ENCODE measurements around the gene FAM114A1. TPM values are rescaled to one million over a fixed set of nuclear protein-coding genes. Genes with fewer than 3 reads are reported as not detected.
A peak's percentile ranks its signal among the peaks of the same experiment; 100 is the strongest.

Gene FAM114A1
- total RNA-seq, 6 experiments from 2014 or later, result 161 to 210 (median 187) TPM

DNA sequence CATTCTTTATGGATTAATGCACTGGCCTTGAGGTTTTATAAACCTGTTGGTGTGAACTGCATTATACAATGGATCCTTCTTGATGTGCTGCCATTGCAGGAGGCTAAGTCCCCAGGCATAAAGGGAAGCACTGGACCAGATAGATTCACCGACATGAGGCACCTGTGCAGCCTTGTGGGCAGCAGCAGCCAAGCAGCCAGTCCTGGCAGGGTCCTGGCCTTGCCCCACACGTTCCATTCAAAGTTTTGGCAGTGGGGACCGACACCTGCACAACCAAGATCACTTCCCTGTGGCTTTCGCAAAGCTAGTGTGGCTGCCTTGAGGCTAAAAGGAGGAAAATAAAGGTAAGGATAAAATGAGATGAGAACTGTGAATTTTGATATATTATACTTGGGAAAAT is 111.5 kb downstream of the FAM114A1 start:
- no peak overlapping the region for H3K4me3 Mint-ChIP-seq
- no peak overlapping the region for H3K27ac Mint-ChIP-seq
- peaks cover 49% of the 10 kb centered on the region for H3K4me1 Mint-ChIP-seq (ENCODE audit: low read depth)
- peaks cover 2% of the 10 kb centered on the region; the same call in 1 of the 2 replicates for H3K27me3 Mint-ChIP-seq (ENCODE audit: insufficient read depth)
- DNase-seq, result no peak
- TF ChIP-seq, protein P1, sequence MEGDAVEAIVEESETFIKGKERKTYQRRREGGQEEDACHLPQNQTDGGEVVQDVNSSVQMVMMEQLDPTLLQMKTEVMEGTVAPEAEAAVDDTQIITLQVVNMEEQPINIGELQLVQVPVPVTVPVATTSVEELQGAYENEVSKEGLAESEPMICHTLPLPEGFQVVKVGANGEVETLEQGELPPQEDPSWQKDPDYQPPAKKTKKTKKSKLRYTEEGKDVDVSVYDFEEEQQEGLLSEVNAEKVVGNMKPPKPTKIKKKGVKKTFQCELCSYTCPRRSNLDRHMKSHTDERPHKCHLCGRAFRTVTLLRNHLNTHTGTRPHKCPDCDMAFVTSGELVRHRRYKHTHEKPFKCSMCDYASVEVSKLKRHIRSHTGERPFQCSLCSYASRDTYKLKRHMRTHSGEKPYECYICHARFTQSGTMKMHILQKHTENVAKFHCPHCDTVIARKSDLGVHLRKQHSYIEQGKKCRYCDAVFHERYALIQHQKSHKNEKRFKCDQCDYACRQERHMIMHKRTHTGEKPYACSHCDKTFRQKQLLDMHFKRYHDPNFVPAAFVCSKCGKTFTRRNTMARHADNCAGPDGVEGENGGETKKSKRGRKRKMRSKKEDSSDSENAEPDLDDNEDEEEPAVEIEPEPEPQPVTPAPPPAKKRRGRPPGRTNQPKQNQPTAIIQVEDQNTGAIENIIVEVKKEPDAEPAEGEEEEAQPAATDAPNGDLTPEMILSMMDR (IDR thresholded peaks at IDR 0.05), result no peak
- no peaks in the 10 kb centered on the region for H3K9me3 Mint-ChIP-seq
- H3K36me3 Mint-ChIP-seq (ENCODE audit: low read depth), result no peaks in the 10 kb centered on the region

DNA sequence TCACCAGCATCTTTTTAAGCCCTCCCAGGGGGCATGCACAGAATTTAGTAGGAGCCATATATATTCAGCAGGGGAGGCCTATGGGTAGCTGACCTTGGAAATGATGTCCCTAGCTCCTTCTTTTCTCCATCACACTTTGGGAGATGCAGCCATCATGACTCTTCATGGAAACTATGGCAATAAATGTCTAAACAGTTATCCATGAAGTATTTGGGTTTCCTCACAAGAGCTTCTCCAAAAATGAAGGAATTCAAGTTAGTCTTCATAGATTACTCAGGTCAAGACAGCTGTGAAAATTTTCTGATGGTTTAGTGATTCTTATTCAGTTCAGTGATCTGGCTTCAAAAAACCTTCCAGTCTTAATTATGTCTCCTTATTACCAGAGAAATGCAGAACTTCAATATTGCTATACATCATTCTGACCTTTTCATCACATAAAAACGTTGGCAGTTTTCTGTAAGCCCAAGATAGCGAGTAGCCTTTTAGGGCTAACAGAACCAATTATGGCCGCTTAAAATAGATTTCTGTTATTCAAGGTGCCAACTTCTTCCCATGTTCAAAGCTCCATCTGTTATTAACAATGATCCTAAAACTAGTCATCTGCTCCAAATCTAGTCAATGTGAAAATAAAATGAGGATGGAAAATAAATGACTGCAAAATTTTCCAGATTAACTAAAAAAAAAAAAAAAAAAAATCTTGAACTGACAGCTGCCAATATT is 112.1 kb downstream of the FAM114A1 start:
- Mint-ChIP-seq H3K4me3 (no peak overlapping the region), H3K4me1 (ENCODE audit: low read depth) (peaks cover 55% of the 10 kb centered on the region), H3K27ac (no peak overlapping the region; the same call in 1 of the 2 replicates), H3K36me3 (ENCODE audit: low read depth) (no peaks in the 10 kb centered on the region), H3K27me3 (ENCODE audit: insufficient read depth) (peaks cover 2% of the 10 kb centered on the region; the same call in 1 of the 2 replicates), H3K9me3 (no peaks in the 10 kb centered on the region)
- no peak for DNase-seq
- TF ChIP-seq, protein P1 (IDR thresholded peaks at IDR 0.05), result no peak

DNA sequence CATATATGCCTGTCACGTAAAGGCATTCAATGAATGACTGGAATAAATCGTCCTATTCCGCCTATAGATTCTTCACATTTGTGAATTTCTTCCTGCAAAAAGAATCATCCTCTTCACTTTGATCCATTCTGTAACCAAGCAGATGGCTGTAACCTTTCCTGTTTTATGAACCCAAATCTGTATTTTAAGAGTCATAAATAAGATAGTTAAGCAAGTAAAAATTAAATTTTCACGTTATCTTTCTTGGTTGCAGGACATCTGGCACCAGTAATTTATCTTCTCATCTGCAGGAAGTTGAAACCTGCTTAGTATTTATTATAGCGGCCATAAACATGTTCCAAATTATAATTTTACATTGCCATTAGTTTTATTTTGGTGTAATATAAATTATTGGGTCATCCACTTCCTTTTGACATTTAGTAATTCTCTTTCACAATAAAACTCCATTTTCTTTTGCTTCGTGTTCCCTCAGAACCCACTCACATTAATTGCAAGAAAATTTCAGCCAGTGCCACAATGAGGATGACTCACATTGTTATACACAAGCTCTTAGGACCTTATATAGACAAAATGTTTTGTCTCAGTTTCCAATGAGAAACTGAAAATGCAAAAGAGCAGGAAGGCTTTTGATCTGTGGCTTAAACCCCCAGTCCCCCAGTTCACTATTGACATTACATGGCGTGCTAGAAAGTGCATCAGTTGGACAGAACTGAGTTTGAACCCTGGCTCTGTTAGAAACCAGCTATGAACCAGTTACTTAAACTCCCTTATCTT is 113.5 kb downstream of the FAM114A1 start:
- peak; percentile 63 for DNase-seq
- Mint-ChIP-seq H3K4me1 (ENCODE audit: low read depth) (peaks cover 63% of the 10 kb centered on the region), H3K27ac (peak overlapping the region; percentile 77), H3K36me3 (ENCODE audit: low read depth) (no peaks in the 10 kb centered on the region), H3K4me3 (peak overlapping the region; percentile 55; the same call in 1 of the 2 replicates), H3K27me3 (ENCODE audit: insufficient read depth) (peaks cover 2% of the 10 kb centered on the region; the same call in 1 of the 2 replicates), H3K9me3 (no peaks in the 10 kb centered on the region)
- TF ChIP-seq, protein P1 (IDR thresholded peaks at IDR 0.05), result no peak

DNA sequence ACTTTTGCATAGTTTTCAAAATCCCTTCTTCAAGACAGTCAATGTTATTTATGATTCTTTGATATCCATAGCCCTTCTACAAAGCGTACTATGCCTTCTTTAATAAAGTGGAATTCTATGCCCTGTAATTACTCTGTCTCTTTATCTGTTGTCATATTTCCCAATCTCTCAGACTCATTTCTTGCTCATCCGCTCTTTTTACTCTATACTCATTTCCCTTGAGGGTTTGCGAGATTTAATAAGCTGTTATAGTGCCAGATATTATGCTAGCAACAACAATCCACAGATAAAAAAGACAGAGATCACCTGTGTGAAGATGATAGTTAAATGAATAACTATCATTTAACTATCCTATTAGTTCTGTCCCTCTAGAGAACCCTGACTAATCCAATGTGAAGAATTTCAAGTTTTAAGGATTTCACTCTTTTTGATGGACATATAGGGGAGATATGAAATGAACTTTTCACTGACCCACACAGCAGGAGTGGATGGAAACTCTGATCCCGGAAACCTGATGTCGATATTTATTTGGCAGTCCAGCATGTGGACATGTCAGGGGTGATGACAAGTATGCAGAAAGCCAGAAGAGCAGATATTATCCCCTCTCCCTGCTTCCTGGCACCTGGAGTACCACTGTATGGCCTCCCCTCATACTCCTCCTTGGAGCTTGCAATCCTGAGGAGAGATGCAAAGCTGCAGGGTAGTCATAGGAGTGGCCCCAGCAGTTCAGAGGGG is 114.9 kb downstream of the FAM114A1 start:
- Mint-ChIP-seq H3K27ac (no peak overlapping the region; the same call in 1 of the 2 replicates), H3K4me3 (no peak overlapping the region), H3K36me3 (ENCODE audit: low read depth) (no peaks in the 10 kb centered on the region), H3K4me1 (ENCODE audit: low read depth) (peaks cover 66% of the 10 kb centered on the region), H3K27me3 (ENCODE audit: insufficient read depth) (no peaks in the 10 kb centered on the region), H3K9me3 (no peaks in the 10 kb centered on the region)
- TF ChIP-seq, protein P1 (IDR thresholded peaks at IDR 0.05), result no peak
- no peak for DNase-seq

DNA sequence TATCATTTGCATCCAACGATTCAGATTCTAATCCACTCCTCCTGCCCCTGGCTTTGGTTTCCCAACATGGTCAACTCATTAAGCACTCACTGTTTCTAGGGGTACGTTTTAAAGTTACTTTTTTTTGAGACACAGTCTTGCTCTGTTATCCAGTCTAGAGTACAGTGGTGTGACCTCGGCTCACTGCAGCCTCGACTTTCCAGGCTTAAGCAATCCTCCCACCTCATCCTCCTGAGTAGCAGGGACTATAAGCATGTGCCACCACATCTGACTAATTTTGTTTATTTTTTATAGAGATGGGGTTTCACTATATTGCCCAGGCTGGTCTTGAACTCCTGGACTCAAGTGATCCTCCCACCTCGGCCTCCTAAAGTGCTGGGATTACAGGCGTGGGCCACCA is 115.7 kb downstream of the FAM114A1 start:
- Mint-ChIP-seq H3K27me3 (ENCODE audit: insufficient read depth) (no peaks in the 10 kb centered on the region), H3K27ac (peak overlapping the region; percentile 74), H3K4me3 (no peak overlapping the region), H3K9me3 (no peaks in the 10 kb centered on the region), H3K36me3 (ENCODE audit: low read depth) (no peaks in the 10 kb centered on the region), H3K4me1 (ENCODE audit: low read depth) (peaks cover 66% of the 10 kb centered on the region)
- TF ChIP-seq, protein P1 (IDR thresholded peaks at IDR 0.05), result no peak
- DNase-seq, result no peak
